Mesendoderm (in vitro differentiated cells): Measurements from ENCODE around the gene CELA3B.

Source experiments
- DNase-seq: peaks from one replicate; pipeline ENCODE4 v3.0.0; 2013
- H2AK5ac ChIP-seq: 2 replicates; pipeline ENCODE4 v1.6.1; 2013; ENCODE audit warnings: low read length, inconsistent platforms
- H2BK120ac ChIP-seq: 2 replicates; pipeline ENCODE4 v1.6.1; 2013; ENCODE audit warnings: low read depth, mild to moderate bottlenecking, low read length, moderate library complexity, mixed read lengths
- H2BK15ac ChIP-seq: replicated peaks from 2 replicates; pipeline ENCODE4 v1.6.1; 2013; ENCODE audit warnings: low read depth, mild to moderate bottlenecking, moderate library complexity
- H2BK5ac ChIP-seq: 2 replicates; pipeline ENCODE4 v1.6.1; 2013; ENCODE audit warnings: low read length, inconsistent platforms
- H3K18ac ChIP-seq: 2 replicates; pipeline ENCODE4 v1.6.1; 2013; ENCODE audit warnings: mild to moderate bottlenecking, low read length, mixed read lengths
- H3K23ac ChIP-seq: one replicate; pipeline ENCODE4 v1.6.1; 2013; ENCODE audit warnings: low read length
- H3K27ac ChIP-seq: 2 replicates; pipeline ENCODE4 v1.5.1; 2013; ENCODE audit warnings: low read depth, mild to moderate bottlenecking, inconsistent platforms, low read length, moderate library complexity
- H3K27me3 ChIP-seq: 2 replicates; pipeline ENCODE4 v1.6.1; 2013; ENCODE audit warnings: low read length, control low read depth, mild to moderate bottlenecking, inconsistent platforms; ENCODE audit not compliant: insufficient read depth, poor library complexity
- H3K36me3 ChIP-seq: 2 replicates; pipeline ENCODE4 v1.6.1; 2013; ENCODE audit warnings: low read length, inconsistent platforms; ENCODE audit not compliant: control insufficient read depth, insufficient read depth
- H3K4ac ChIP-seq: one replicate; pipeline ENCODE4 v1.6.1; 2013; ENCODE audit warnings: low read depth, mild to moderate bottlenecking, low read length, moderate library complexity
- H3K4me1 ChIP-seq: 2 replicates; pipeline ENCODE4 v1.6.1; 2013; ENCODE audit warnings: low read depth, low read length, inconsistent platforms; ENCODE audit not compliant: control insufficient read depth
- H3K4me2 ChIP-seq: 2 replicates; pipeline ENCODE4 v1.6.1; 2013; ENCODE audit warnings: low read length
- H3K4me3 ChIP-seq: 2 replicates; pipeline ENCODE4 v1.5.1; 2013; ENCODE audit warnings: mild to moderate bottlenecking, low read length
- H3K56ac ChIP-seq: one replicate; pipeline ENCODE4 v1.6.1; 2013; ENCODE audit warnings: low read length
- H3K79me1 ChIP-seq: 2 replicates; pipeline ENCODE4 v1.6.1; 2013; ENCODE audit warnings: low read length, inconsistent platforms
- H3K79me2 ChIP-seq: 2 replicates; pipeline ENCODE4 v1.6.1; 2013; ENCODE audit warnings: mild to moderate bottlenecking, low read length; ENCODE audit not compliant: control insufficient read depth, insufficient read depth
- H3K9ac ChIP-seq: 2 replicates; pipeline ENCODE4 v1.6.1; 2013; ENCODE audit warnings: low read length, inconsistent platforms
- H4K5ac ChIP-seq: one replicate; pipeline ENCODE4 v1.6.1; 2013; ENCODE audit warnings: low read length
- H4K8ac ChIP-seq: one replicate; pipeline ENCODE4 v1.6.1; 2013; ENCODE audit warnings: low read depth, mild to moderate bottlenecking, control low read depth, low read length, moderate library complexity
- WGBS: extraction: QIAGEN DNeasy Blood & Tissue Kit; methylation state at CpG from one replicate; pipeline ENCODE4 v1.1.7; 2013; ENCODE audit warnings: low lambda C conversion rate, missing lambda C conversion rate; ENCODE audit not compliant: insufficient coverage; ENCODE audit errors: extremely low coverage; 5-methylcytosine and 5-hydroxymethylcytosine counted together

The CELA3B gene

GRCh38 chr1:21932127-21932526 lies 44.7 kb upstream of the CELA3B start:
- Histone ChIP-seq H3K4me2 (no peak overlapping the region), H4K8ac (no peak overlapping the region), H3K79me2 (peaks cover 51% of the 10 kb centered on the region), H2BK120ac (no peak overlapping the region), H3K27me3 (no peaks in the 10 kb centered on the region), H3K4me1 (peaks cover 20% of the 10 kb centered on the region), H3K9ac (peak overlapping the region; percentile 47), H3K27ac (no peak overlapping the region), H4K5ac (no peak overlapping the region), H3K56ac (peak overlapping the region; percentile 43), H3K18ac (peak overlapping the region; percentile 9), H2BK15ac (no peak overlapping the region), H2BK5ac (no peak overlapping the region), H3K79me1 (peaks cover 23% of the 10 kb centered on the region), H3K4me3 (no peak overlapping the region), H3K4ac (no peak overlapping the region), H3K23ac (no peak overlapping the region), H2AK5ac (no peak overlapping the region), H3K36me3 (no peaks in the 10 kb centered on the region)
- WGBS, result no CpG with 5 or more reads among the region's 7 CpGs
- DNase-seq, result no peak

DNA sequence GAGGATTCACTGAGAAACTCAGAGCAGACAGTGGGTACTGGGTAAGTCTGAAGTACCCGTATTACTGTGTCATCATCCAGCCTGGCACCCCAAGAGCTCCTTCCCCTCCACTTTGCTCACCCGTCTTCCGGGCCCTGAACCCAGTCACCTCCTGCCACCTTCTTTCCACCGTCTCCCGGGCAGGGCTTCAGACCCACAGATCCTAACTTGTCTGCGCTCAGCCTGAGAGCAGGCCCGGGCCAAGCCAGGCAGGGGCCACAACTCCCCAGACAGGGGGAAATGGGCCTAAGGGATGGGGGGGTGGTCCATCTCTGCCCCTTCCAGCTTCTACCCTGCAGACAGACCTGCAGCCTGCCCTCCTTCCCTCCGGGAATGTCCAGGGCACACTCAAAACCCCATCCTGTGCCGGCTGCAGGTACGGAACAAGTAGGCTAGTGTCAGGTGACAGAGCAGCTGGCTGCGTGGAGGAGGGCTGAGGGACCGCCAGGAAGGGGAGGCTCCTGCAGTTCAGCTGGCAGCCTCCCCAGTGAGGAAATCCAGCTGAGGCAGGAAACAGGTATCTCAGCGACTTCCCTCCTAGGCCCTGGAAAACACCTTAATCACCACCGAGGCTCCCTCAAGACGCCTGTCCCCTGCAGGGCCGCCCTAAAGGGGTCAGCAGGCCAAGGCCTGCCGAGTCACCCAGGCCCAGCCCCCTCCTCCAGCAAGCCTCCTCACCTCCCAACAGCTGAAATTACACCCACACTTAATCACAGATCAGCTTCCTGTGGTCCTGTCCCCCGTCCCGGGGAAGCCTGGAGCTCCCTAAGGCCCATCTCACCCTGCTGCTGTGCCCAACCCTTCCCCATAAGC lies 43.2 kb upstream of the CELA3B start:
- peak overlapping the region; percentile 8 for H3K4me2 ChIP-seq
- peak overlapping the region; percentile 73 for H3K27ac ChIP-seq
- peak overlapping the region; percentile 5 for H3K18ac ChIP-seq
- peak overlapping the region; percentile 75 for H3K56ac ChIP-seq
- H2AK5ac ChIP-seq, result peak overlapping the region; percentile 69
- no peak overlapping the region for H2BK15ac ChIP-seq
- H3K27me3 ChIP-seq, result no peaks in the 10 kb centered on the region
- H3K9ac ChIP-seq, result peak overlapping the region; percentile 56
- no CpG with 5 or more reads among the region's 19 CpGs for whole genome bisulfite sequencing
- H3K4ac ChIP-seq, result no peak overlapping the region
- no peak overlapping the region for H4K8ac ChIP-seq
- peaks cover 21% of the 10 kb centered on the region for H3K4me1 ChIP-seq
- H3K79me2 ChIP-seq, result peaks cover 48% of the 10 kb centered on the region
- no peak overlapping the region for H2BK120ac ChIP-seq
- no peak overlapping the region for H4K5ac ChIP-seq
- peak overlapping the region; percentile 89 for H3K23ac ChIP-seq
- no peak overlapping the region for H3K4me3 ChIP-seq
- H2BK5ac ChIP-seq, result peak overlapping the region; percentile 77
- H3K36me3 ChIP-seq, result no peaks in the 10 kb centered on the region
- DNase-seq, result peak; percentile 81
- H3K79me1 ChIP-seq, result peaks cover 18% of the 10 kb centered on the region

- Histone ChIP-seq H3K79me2 (peaks cover 40% of the 10 kb centered on the region), H3K18ac (no peak overlapping the region), H3K4me2 (peak overlapping the region; percentile 26), H3K4me3 (no peak overlapping the region), H2BK5ac (peak overlapping the region; percentile 15), H3K56ac (peak overlapping the region; percentile 51), H3K4me1 (peaks cover 21% of the 10 kb centered on the region), H3K27me3 (no peaks in the 10 kb centered on the region), H2BK120ac (no peak overlapping the region), H3K79me1 (peaks cover 17% of the 10 kb centered on the region), H3K9ac (peak overlapping the region; percentile 61), H3K4ac (no peak overlapping the region), H4K5ac (no peak overlapping the region), H3K27ac (no peak overlapping the region), H2BK15ac (no peak overlapping the region), H3K23ac (no peak overlapping the region), H2AK5ac (peak overlapping the region; percentile 51), H4K8ac (no peak overlapping the region), H3K36me3 (no peaks in the 10 kb centered on the region)
- no peak for DNase-seq
- WGBS, result no CpG with 5 or more reads among the region's 10 CpGs
Measured at GRCh38 chr1:21935393-21935804, 41.4 kb upstream of the CELA3B start.

DNA sequence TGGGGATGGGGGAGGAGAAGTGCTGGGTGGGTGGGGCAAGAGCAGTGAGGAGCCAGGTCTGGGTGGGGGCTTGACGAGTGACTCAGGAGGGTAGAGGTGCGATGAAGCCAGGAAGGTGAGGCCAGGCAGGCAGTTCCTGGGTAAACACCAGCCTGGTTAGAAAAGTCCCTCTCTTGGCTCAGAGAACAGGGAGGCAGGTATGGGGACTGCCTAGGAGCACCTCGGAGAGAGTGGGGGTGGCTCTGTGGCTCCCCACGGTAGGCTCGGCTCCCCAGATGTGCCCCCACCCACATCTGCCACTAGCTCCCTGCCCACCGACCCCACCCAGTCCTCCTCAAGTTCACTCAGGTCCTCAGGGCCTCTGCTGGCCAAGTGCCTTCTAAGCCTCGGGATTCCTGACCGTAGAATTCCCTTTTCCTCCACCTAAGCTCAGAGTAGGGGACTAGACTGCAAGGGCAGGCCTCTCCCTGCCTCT lies 40.9 kb upstream of the CELA3B start:
- Histone ChIP-seq H3K4ac (peak overlapping the region; percentile 96), H3K27me3 (no peaks in the 10 kb centered on the region), H2BK5ac (no peak overlapping the region), H2AK5ac (no peak overlapping the region), H3K4me1 (peaks cover 21% of the 10 kb centered on the region), H3K23ac (no peak overlapping the region), H3K27ac (peak overlapping the region; percentile 32), H3K9ac (peak overlapping the region; percentile 71), H4K8ac (no peak overlapping the region), H3K18ac (peak overlapping the region; percentile 95), H3K79me1 (peaks cover 15% of the 10 kb centered on the region), H3K79me2 (peaks cover 38% of the 10 kb centered on the region), H3K56ac (peak overlapping the region; percentile 96), H3K4me3 (peak overlapping the region; percentile 54), H2BK15ac (no peak overlapping the region), H3K36me3 (no peaks in the 10 kb centered on the region), H4K5ac (no peak overlapping the region), H2BK120ac (no peak overlapping the region), H3K4me2 (peak overlapping the region; percentile 66)
- no CpG with 5 or more reads among the region's 8 CpGs for WGBS
- peak; percentile 60 for DNase-seq

DNA sequence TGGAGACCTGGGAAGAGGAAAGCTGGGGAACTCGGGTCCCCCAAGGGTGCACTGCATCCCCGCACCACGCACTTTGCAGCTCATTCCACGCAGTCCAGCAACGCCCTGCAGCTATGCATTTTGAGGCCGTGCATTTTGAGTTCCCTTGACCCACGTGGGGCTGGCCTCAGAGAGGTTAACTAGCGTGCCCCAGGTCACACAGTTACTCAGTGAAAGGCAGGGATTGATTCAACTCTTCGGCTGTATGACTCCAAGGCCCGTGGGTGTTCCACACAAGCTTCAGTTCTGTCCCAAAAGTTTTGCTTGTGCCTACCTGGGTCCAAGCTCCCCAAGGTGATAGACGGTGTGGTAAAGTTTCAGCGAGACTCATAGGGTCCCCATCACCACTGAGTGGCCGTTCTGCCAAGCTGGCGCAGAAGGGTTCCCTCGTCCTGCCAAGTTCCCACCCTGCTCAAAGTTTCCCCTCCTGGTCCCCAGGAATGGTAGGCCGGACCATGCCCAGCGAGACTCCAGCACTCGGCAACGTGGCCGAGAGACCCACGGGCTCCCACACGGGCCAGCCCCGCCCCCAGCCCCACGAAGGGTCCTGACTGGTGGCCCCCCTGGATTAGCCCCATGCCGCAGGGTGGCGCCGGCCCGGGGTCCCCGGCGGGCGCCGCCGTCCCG lies 40.3 kb upstream of the CELA3B start:
- peak overlapping the region; percentile 0 for H3K27ac ChIP-seq
- no peak overlapping the region for H4K5ac ChIP-seq
- no peak overlapping the region for H2AK5ac ChIP-seq
- peak overlapping the region; percentile 96 for H3K4ac ChIP-seq
- H3K56ac ChIP-seq, result peak overlapping the region; percentile 96
- peak overlapping the region; percentile 85 for H3K23ac ChIP-seq
- no peaks in the 10 kb centered on the region for H3K36me3 ChIP-seq
- H3K9ac ChIP-seq, result peak overlapping the region; percentile 71
- peak overlapping the region; percentile 61 for H2BK120ac ChIP-seq
- no CpG with 5 or more reads among the region's 34 CpGs for WGBS
- peaks cover 21% of the 10 kb centered on the region for H3K4me1 ChIP-seq
- no peak overlapping the region for H2BK15ac ChIP-seq
- H2BK5ac ChIP-seq, result no peak overlapping the region
- H4K8ac ChIP-seq, result no peak overlapping the region
- H3K4me3 ChIP-seq, result peak overlapping the region; percentile 54
- no peak for DNase-seq
- H3K18ac ChIP-seq, result peak overlapping the region; percentile 95
- no peaks in the 10 kb centered on the region for H3K27me3 ChIP-seq
- peaks cover 15% of the 10 kb centered on the region for H3K79me1 ChIP-seq
- peak overlapping the region; percentile 66 for H3K4me2 ChIP-seq
- H3K79me2 ChIP-seq, result peaks cover 32% of the 10 kb centered on the region
